Central memory CD4-positive, alpha-beta T cell (primary cell): ENCODE measurements around the gene ERAL1.
"Not testable (repeated sequence)": the region's sequence is repeated elsewhere in the genome, so short reads cannot be mapped to it uniquely, and the experiment has no call there.

Experiments
- DNase-seq: peaks from one replicate; pipeline ENCODE4 v3.0.0; 2022
- total RNA-seq, 3 experiments: gene quantifications; one replicate each; lab custom pipeline; 2026; lab: John Stamatoyannopoulos, UW

Gene ERAL1
- total RNA-seq, result 12.9 to 47.5 (median 15.2) reads per million in 3 experiments

- peak; percentile 84 for DNase-seq
These were observed at the start of gene ERAL1 for GRCh38 chr17:28854457-28855335. Gene ERAL1 (plus strand): TSS chr17:28855016. CDS start chr17:28855035, 19 bp downstream.

GRCh38 chr17:28807925-28808634 is 46.7 kb upstream of the ERAL1 start:
- no peak for DNase-seq

- DNase-seq, result no peak
These were observed 44.4 kb upstream of the ERAL1 start for GRCh38 chr17:28810437-28810836.

- DNase-seq, result no peak
These were observed 43.1 kb upstream of the ERAL1 start for GRCh38 chr17:28811651-28812090.

GRCh38 chr17:28812091-28812747 is 42.6 kb upstream of the ERAL1 start:
- peak; percentile 95 for DNase-seq

- peak; percentile 75 for DNase-seq
These were observed 42.0 kb upstream of the ERAL1 start for GRCh38 chr17:28812748-28813377.

- no peak for DNase-seq
These were observed 38.3 kb upstream of the ERAL1 start for GRCh38 chr17:28816540-28816939.

GRCh38 chr17:28818819-28819221 is 36.0 kb upstream of the ERAL1 start:
- DNase-seq, result no peak

GRCh38 chr17:28819582-28819981 is 35.2 kb upstream of the ERAL1 start:
- no peak for DNase-seq

- DNase-seq, result no peak
These were observed 27.1 kb upstream of the ERAL1 start for GRCh38 chr17:28827672-28828071.

GRCh38 chr17:28828294-28829040 is 26.3 kb upstream of the ERAL1 start:
- no peak for DNase-seq

- no peak for DNase-seq
These were observed 20.4 kb upstream of the ERAL1 start for GRCh38 chr17:28834420-28834819.

GRCh38 chr17:28836541-28836940 is 18.3 kb upstream of the ERAL1 start:
- DNase-seq, result not testable (repeated sequence)

GRCh38 chr17:28839221-28839620 is 15.6 kb upstream of the ERAL1 start:
- no peak for DNase-seq

- DNase-seq, result no peak
These were observed 12.9 kb upstream of the ERAL1 start for GRCh38 chr17:28841901-28842281.

GRCh38 chr17:28842282-28843012 is 12.4 kb upstream of the ERAL1 start, which contains the start of gene FAM222B:
Gene FAM222B (minus strand): TSS chr17:28842790. CDS start chr17:28766667, 76,123 bp downstream.
- DNase-seq, result peak; percentile 85

GRCh38 chr17:28843816-28844148 is 11.0 kb upstream of the ERAL1 start:
- no peak for DNase-seq

GRCh38 chr17:28846231-28846630 is 8.6 kb upstream of the ERAL1 start:
- DNase-seq, result no peak

GRCh38 chr17:28846699-28847098 is 8.1 kb upstream of the ERAL1 start:
- not testable (repeated sequence) for DNase-seq

- DNase-seq, result peak; percentile 36
These were observed 6.1 kb upstream of the ERAL1 start for GRCh38 chr17:28848667-28849066.

- DNase-seq, result no peak
These were observed 5.5 kb upstream of the ERAL1 start for GRCh38 chr17:28849281-28849680.
